Raji (cell line): ENCODE results near the gene NOCT.

Experiments used
- POLR2A ChIP-seq: IDR thresholded peaks from 2 replicates; pipeline ENCODE4 v1.6.1; 2011; ENCODE audit warnings: low read depth, low read length, control low read depth; ENCODE audit not compliant: insufficient read depth

The NOCT gene, protein sequence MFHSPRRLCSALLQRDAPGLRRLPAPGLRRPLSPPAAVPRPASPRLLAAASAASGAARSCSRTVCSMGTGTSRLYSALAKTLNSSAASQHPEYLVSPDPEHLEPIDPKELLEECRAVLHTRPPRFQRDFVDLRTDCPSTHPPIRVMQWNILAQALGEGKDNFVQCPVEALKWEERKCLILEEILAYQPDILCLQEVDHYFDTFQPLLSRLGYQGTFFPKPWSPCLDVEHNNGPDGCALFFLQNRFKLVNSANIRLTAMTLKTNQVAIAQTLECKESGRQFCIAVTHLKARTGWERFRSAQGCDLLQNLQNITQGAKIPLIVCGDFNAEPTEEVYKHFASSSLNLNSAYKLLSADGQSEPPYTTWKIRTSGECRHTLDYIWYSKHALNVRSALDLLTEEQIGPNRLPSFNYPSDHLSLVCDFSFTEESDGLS

DNA sequence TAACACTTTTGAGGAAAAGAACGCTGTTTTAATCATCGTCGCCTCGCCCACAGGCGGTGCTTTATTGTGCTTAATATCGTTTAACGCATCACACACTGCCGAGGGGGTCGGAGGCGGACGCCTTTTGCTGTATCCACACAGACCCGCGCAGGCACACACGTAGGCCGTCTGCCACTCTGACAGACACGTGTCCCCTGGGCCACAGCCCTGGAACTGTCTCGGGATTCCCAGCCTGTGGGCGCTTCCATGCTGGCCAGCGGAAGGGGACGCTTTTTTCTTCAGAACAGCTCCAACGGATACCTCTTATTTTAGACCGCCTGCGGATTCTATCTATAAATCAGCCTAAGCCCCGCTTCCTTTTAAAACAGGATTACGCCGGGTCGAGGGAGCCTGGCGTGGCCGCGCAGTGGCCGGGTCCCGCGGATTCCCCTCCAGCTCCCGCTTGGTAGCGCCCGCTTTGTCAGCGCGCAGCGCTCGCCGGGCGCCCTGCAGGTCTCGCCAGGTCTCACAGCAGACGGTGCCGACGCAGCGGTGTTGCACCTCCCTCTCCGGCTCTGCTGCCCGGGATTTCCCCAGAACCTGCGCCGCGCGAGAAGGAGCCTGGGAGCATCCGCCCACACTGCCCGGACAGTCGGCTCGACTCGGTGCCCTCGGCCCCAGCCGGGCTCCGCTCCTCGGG is at the start of gene NOCT:
Gene NOCT (plus strand): TSS at position 513 of the 679 bp plus-strand sequence. CDS start 201 bp downstream, outside the sequence.
- TF ChIP-seq POLR2A, result peak; percentile 99

DNA sequence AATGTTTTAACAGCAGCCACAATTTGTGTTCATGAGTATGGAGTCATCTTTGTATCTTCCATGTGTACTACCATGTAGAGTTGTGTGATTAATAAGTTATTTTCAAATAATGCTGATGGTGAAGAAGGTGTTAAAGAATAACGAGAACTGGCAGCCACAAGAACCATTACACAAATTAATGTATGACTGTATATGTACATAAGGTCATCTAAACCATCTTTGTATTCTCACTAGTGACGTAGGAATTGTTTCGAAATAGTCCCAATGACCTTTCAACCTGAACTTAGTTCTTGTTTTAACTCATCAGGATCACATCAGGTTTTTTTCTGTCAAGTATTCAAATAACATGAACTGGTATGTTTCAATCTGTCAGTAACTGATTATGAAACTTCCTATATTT is 48.3 kb upstream of the NOCT start:
- TF ChIP-seq POLR2A, result no peak

DNA sequence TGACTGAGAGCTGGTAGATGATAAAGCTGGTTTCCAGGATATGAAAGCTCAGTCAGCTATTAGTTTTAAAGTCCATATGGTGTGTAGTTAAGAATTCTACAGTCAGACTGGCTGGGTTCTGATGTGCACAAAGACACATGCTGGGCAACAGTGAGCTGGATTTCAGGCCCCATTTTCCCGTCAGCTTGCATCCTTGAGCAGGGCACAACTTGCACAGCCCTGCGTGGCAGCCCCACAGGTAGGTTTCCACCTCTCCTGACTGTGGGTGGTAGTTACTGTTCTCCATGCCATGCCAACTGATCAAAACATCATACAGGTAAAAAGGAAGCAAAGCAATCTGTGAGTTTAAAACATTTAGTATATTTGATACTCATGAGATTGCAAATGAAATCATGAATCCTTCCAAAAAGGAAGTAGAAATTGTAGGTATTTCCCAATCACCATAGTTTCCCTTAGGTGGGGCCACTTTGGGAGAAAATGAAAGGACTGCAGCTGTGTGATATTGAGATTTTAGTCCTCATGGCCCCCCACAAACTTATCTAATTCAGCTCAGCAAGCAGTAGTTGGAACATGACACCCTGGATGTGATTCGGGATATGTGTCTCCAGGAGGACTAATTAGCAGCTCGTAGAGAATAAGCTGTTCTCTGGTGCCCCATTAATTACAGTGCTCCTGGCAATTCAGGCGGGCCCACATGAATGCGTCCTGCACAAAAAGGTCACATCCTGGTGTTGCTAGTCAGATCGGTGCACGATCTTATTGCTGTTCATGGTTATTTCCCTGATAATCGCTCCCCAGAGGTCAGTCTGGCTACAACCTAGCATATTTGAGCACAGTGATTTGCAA is 42.4 kb upstream of the NOCT start:
- TF ChIP-seq POLR2A, result no peak

DNA sequence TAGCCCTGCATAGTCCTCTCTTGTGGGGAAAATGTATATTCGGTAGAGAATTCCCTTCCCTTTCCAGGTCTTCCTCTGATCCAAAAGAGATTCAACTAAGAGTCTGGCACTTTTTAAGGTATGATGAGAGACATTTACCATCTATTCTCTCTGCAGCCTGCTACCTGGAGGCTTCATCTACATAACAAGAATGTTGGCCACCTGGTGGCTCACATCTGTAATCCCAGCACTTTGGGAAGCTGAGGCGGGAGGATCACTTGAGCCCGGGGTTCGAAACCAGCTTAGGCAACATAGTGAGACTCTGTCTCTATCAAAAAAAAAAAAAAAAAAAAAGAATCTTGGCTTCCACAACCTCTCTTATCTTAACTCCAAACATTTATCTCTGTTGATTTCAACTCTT is 40.4 kb upstream of the NOCT start:
- no peak for TF ChIP-seq POLR2A

DNA sequence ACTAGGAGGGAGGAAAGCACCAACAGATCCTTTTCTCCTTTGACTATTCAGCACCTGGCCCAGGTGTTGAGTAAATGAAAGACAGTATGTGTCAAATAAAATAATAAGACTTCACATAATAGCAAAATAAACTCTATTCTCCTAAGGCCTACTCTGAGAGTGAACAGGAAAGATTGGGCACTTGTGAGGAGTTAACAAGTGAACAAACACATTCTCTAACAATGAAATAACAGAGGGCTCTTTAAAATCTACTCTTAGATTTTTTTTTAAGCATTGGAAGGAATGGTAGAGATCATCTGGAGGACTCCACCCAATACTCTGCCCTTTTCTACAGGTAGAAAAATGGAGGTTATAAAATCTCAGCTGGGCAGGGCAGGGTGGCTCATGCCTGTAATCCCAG is 39.1 kb upstream of the NOCT start:
- TF ChIP-seq POLR2A, result no peak

DNA sequence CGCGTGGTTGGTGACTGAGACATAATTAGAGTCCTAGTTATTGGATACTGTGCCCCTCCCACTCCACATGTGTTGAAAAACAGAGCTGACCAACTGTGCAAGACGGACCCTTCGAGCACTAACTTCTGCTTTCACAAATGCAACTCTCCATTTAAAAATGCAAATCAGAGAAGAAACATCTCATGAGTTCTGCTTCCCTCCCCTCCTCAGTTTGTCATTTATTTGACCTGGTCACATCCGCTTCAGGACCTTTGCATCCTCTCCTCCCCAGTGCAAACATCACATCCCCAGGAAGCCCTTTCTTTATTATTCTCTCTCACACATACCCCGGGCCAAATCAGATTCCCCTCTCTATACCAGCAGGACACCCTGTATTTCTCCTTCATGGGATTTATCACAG is 38.1 kb upstream of the NOCT start:
- 0 out of 2 replicates have a peak, but pooled peaks have one; percentile 27 for TF ChIP-seq POLR2A

DNA sequence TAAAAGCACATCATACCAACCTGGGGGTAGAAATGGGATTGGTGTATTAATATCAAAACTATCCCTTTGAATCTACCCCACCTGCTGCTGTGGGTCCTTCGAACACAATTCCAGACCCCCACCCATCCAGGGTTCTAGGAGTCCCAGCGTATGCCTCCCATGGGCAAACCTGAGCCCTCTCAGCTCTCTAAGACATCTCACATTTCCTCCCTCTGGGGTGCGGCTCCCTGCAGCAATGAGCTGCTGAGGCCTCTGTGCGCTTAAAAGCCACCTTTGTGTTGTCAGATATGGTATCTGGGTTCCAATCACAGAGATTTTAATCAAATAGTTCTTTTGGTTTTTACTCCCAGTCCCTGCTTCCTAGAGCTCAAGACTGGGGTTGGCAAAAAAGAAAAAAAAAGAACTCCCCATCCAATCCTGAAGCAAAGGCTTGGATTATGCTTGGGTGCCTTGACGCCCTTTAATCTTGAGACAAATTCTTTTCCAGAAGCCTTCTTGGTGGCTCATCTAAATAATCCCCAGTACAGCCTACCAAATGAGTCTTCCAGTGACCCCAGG is 37.5 kb upstream of the NOCT start:
- TF ChIP-seq POLR2A, result no peak

DNA sequence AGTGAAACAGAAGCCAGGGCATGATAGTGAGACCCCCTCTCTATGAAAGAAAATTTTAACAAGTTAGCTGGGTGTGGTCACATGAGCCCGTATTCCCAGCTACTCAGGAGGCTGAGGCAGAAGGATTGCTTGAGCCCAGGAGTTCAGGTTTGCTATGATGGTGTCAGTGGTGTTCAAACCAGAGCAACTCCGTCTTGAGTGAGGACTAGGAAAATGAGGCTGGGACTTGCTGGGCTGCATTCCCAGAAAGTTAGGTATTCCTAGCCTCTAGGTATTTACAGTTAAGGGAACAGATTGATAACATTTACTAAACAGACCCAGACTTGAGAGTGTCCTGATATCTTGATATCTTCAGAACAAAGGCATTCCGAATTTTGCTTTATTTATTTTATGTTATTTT is 37.0 kb upstream of the NOCT start:
- TF ChIP-seq POLR2A, result no peak

DNA sequence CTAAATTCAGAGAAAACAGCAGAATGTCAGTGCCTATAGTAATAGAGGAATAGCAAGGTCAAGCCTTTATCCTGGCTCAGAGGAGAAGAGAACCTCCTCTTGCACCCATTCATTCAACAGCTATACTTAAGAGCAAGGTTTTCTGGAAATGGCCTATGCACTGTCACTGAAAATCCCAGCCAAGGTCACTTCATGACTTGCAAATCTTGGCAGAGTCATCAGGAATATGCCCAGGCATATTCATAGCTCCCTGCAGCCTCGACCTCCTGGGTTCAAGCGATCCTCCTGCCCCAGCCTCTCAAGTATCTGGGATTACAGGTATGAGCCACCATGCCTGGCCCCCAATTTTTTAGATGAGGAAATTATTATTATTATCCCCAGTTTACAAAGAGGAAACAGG is 35.8 kb upstream of the NOCT start:
- no peak for TF ChIP-seq POLR2A

DNA sequence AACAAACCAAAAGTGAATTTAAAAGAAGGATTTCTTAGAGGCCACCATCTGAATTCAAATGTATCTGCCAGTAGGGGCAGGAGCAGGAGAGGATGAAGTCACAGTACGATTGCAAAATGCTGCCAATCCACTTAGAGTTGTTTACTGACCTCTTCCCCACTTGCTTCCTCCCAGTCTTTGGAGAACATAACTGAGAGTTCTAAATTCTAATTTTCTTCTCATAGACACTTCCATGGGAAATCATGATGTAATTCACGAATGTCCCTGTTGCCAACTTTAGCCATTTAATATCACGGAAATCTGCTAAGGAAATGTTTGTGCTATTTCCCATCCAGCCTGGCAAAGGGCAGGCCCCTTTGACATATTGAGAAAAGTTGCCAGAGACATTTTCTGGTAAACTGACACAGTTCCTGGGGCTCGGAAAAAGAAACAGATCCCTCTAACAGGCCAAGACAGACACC is 33.6 kb upstream of the NOCT start:
- no peak for TF ChIP-seq POLR2A

DNA sequence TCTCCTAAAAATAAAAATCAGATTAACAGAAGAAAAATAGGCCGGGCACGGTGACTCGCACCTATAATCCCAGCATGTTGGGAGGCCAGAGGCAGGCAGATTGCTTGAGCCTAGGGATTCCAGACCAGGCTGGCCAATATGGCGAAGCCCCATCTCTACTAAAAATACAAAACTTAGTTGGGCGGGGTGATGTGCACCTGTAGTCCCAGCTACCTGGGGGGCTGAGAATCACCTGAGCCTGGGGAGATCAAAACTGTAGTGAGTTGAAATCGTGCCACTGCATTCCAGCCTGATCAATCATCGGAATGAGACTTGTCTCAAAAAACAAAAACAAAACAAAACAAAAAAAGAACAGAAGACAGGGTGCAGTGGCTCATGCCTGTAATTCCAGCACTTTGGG is 32.8 kb upstream of the NOCT start:
- no peak for TF ChIP-seq POLR2A

DNA sequence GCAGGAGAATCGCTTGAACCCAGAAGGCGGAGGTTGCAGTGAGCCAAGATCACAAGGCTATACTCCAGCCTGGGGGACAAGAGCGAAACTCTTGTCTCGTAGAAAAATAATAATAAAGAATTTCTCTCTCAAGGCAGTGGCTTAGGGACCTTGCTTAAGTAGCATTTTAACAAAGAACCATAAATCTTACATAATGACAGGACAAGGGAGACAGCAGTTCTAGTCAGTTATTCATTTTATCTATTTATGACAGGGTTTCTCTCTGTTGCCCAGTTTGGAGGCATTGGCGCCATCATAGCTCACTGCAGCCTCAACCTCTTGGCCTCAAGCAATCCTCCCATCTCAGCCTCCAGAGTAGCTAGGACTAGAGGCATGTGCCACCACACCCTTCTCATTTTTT is 31.9 kb upstream of the NOCT start:
- TF ChIP-seq POLR2A, result no peak

DNA sequence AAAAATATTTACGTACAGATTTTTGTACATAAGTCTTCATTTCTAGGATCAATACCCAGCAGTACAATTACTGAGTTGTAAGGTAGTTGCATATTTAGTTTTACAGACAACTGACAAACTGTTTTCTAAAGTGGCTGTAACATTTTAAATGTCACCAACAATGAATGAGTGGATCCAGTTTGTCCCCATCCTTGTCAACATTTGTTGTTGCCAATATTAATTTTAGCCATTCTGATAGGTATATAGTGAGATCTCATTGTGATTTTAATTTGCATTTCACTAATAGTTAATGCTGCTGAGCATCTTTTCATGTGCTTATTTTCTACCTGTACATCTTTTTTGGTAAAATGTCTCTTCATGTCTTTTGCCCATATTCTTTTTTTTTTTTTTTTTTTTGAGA is 30.9 kb upstream of the NOCT start:
- TF ChIP-seq POLR2A, result no peak

DNA sequence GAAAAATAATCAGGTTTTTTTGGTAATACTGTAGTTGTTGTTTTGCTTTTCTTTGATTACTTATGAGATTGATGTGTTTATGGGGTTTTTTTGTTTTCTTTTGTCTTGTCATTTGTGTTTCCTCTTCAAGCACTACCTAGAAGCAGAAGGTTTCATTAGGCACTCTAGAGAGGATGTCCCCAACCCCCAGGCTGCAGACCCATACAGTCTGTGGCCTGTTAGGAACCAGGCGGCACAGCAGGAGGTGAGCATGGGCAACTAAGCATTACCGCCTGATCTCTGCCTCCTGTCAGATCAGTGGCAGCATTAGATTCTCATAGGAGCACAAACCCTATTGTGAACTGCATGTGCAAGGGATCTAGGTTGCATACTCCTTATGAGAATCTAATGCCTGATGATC is 22.9 kb upstream of the NOCT start:
- no peak for TF ChIP-seq POLR2A

DNA sequence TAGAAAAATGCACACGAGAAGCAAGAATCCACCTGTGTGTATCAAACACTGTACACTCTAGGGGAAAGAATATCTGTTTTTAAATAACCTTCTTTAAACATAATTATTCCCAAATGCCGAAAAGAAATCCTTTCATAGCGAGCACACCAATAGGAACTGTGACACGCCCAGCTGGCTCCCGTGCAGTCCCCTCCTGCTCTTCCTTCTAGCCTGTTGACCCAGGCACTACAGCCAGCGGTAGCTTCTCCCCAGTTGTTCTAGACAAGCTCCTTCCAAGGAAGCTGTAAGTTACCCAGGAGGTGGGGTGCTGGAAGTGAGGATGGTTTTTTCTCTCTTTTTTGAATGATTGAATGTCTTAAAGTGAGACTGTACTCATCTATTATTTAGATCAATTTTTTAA is 19.5 kb upstream of the NOCT start:
- no peak for TF ChIP-seq POLR2A
